HG03103 (cell line): ENCODE measurements around the gene DEXI.

Experiments used
- ATAC-seq: cut with Tn5 transposase; IDR thresholded peaks from one replicate; pipeline ENCODE4 v1.9.1; 2021; ENCODE audit warnings: low read depth; ENCODE audit not compliant: unreplicated experiment

The DEXI gene

DNA sequence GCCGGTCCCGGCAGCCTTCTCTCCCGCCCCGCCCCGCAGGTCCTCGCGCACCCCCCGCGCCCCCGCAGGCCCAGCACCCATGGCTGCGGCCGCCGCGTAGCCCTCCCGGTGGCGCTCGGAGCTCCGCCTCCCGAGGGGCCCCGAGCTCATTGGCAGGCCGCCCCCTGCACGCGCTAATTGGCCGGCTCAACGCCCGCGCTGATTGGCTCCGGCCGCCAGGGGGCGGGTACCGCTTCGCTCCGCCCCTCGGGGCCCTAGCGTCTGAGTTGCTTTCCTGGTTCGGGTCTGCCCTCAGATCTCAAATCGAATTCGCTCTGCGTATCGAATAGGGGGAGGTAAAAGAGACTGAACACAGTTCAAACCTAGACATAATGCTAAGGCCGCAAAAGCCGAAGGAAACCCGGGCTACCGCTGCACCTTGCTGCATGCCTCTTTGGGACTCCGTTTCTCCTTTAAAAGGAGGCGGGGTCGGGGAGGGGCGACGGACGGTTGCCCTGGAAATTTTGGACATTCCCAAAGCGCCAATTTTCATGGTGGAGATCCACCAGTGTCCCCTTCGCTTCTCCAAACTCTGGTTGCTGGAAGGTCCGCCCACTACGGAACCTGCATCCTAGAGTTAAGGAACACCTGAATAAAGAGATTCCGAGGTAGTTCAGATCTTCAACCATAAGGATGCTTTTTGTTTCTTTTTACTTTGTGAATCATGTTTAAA, at the start of gene DEXI:
Gene DEXI, minus strand, starts transcription at position 117 of the 712 bp plus-strand sequence. CDS start 463 bp downstream, outside the sequence.
- ATAC-seq, result peak; percentile 63

GRCh38 chr16:10990378-10990777, 48.1 kb upstream of the DEXI start:
- no peak for ATAC-seq

GRCh38 chr16:10989559-10989958, 47.3 kb upstream of the DEXI start:
- ATAC-seq, result no peak

DNA sequence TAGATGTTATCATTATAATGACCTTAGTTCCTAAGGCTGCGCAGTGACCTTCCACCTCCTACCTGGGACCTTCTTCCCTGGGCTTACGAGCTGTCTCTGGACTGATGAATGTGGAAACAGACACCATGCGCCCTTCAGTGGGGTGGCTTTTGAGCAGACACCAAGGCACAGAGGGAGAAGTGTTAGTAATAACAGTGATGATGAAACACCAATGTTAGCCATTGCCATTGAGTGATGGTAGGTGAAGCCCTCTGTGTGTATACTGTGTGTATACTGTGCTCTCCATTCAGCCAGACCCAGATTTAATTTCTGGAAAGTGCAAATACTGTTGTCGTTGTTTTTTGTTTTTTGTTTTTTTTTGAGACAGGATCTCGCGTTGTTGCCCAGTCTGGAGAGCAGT, 46.6 kb upstream of the DEXI start:
- no peak for ATAC-seq

DNA sequence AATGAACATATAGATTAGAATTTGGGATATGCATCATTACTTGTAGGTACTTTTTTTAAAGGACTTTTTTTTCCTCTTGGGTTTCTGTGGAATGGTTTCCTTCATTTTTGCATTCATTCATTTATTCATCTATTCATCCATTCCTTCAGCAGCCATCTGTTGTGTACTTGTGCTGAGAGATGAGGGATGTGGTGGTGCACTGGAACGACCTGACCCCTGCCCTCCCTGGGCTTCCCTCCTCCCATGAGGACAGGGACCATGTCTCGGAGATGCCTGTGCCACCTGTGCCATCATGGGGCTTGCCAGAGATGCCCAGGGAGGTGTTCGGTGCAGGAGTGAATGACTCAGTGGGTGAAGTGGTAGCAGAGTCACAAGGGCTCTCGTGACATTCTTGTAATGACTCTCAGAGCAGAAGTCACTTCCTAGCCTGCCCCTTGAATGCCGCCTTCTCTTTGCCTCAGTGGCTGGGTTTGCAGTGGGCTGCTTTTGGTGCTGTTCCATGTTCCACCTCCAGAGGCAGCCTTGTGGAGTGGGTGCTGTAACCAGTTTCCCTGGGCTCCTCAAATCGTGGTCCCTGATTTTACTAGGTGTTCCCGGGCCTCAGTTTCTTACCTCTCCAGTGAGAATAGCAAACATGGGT, 46.0 kb upstream of the DEXI start:
- no peak for ATAC-seq

DNA sequence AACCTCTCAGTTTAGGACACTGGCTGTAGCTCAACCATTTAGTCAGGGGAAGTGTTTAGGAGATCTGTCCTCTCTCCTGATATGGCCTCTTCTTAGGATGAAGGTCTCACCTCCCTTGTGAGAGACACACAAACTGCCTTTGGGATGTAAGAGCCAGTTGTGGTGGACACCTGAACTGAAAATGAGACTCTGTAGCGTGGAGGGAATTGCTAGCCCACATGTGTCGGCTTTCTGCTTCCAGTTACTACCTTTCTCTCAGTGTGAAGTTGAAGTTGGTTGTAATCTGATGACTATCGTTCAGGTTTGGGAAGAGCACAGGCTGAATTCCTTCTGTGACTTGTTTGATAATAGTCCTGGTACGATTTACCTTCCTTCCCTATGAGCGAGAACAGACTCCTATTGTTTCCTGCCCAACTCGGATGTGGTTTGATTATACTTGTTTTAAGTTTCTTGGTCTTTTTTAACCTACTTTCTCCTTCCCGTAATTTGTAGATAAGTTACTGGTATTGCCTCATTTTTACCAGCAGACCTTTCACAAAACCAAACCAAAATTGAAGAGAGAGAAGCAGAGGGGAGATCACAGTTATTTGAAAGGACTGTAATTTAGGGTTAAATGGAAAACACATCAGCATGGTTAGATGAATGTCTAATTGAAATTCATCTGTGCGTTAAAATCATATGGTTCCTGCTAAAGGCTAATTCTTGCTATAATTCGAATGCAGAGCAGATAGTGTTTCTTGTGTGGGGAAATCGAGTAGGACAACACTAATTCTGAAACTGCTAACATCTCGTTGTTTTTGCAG, 45.3 kb upstream of the DEXI start:
- no peak for ATAC-seq

GRCh38 chr16:10984509-10984908, 42.2 kb upstream of the DEXI start:
- no peak for ATAC-seq

DNA sequence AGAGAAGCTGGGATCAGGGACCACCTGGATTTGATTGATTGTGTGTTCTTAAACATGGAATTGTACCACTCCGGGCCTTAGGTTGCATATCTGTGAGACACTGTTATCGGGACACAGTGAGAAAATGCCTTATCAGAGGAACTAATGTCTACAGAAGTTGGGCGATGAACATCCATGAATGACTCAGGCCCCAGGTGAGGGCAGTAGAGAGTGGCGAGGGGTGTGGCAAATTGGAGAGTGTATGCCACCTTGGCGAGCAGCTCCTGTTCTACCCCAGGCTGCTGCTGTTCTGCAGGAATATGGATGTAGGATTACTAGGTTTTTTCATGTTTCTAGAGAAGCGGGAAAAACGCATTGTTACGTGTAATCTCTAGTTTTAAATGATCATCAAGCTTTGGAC, 40.9 kb upstream of the DEXI start:
- no peak for ATAC-seq

- no peak for ATAC-seq
Measured at GRCh38 chr16:10982465-10983150, 40.3 kb upstream of the DEXI start.

DNA sequence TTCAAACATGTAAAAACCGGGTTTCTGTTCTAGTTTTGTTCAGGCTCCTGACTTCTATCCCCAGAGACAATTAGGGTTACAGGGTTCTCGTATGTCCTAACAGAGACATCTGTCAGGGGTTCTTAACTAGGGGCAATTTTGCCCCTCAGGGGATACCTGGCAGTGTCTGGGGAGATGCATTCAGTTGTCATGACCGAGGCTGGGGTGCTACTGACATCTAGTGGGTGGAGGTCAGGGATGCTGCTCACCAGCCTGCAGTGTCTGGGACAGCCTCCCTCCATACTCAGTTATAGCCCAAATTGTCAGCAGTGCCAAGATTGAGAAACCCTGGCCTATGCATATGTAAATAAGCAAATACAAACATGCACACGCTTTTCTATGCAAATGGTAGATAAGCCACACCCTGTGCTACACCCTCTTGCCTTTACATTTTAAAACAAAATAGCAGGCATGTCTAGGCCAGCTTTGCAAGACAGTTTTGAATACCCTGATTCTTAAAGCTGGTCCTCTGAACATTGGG, 39.5 kb upstream of the DEXI start:
- peak; percentile 61 for ATAC-seq

DNA sequence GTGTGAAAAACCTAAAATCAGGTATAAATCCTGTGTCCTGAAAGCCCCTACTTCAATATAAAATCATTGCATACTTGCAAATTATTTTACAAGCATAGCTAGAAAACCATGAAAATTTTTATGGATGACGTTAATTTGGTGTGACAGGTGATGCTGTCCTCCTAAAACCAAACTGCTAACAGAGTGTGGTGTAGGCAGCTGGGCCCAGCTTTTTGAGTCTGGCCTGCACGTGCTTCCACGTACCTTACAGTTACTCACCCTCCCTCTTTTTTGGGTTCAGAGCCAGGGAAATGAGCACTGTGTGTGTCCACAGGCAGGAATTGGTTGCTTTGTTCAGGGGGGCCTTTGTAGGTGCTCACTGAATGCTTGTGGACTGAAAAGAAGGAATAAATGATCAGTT, 38.5 kb upstream of the DEXI start:
- no peak for ATAC-seq

DNA sequence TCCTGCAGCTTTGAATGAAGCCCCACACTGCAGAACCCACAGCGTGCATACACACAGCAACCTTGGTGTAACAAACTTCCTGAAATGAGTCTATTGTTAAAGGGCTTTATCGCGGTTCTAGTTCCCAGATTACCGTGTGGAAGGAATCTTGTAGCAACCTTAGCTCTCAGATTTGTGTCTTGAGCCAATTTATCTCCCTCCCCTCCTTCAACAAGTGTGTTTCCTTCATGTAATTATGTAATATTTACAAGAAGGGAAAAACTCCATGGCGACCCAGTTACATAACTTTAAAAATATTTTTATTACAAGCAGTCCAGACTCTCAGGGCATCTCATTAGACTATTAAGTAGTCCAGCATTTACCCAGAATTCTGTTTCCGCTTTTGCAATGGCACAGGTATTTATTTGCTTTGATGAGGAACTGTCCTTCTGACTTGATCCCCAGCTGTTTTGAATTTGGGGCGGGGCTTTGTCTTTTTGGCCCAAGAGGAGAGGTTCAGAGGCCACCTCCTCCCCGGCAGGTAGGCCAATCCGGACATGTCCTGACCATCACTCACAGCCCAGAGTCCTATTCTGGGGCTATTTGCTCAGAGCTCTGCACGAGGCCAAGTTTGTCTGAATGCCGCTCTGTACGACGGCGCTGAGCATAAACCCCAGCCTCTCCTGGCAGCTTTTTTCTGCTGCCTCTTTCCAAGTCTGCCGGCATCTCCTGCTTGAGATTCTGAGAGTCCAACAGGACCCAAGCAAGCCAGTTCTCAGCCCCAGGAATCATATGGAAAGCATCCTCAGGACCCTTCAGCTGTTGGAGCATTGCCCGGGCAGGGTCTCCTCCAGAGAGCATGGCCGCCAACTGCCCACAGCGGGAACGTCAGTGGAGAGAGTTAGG, 37.7 kb upstream of the DEXI start:
- ATAC-seq, result no peak

DNA sequence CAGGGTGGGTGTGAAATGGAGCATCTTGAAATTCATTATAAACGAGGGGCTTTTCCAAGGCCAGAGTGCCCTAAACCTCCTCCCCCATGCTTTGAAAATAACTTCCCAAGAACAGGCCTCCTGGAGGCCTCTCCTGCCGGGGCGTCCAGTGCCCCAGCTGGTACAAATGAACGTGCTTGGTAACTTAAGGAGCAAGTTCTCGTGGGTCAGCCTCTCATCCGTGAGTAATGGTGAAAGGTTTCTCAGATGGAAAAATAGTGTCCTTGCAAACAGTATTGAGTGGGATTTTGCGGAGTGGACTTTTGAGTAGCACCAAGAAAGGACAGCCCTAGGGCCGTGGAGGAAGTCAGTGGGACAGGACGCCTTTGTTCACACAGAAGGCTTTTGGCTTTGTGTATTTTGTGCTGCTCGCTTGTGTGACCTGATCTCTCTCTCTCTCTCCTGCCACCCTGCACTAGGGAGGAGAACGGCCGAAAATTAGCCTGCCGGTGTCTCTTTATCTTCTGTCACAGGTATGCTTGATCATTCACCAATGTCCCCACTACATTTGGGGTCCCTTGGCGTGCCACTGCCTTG, 36.7 kb upstream of the DEXI start:
- no peak for ATAC-seq

GRCh38 chr16:10978124-10978523, 35.9 kb upstream of the DEXI start:
- no peak for ATAC-seq

DNA sequence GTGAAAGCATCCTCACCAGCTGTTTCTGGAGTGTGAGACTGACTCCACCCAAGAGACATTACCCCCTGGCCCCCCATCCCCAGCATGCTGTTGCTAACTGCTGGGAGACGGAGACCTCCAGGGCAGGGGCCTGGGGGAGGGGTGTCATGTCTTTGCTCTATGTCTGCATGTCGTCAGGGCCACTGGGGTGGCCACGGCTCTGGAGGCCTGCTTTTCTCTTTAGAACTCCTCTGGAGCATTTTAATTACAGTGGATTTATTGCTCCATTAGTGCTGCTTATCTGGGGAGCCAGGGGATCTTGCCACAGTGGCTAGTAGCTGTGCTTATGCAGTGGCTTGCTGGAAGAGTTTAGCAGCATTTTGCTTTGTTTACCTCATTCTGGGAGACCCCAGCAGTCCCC, 34.4 kb upstream of the DEXI start:
- ATAC-seq, result no peak

GRCh38 chr16:10972819-10973464, 30.7 kb upstream of the DEXI start:
- ATAC-seq, result no peak

GRCh38 chr16:10972108-10972818, 30.0 kb upstream of the DEXI start:
- no peak for ATAC-seq

- no peak for ATAC-seq
Measured at GRCh38 chr16:10971560-10971961, 29.3 kb upstream of the DEXI start.
